Measurements from ENCODE around the gene TSPAN3.

DNA sequence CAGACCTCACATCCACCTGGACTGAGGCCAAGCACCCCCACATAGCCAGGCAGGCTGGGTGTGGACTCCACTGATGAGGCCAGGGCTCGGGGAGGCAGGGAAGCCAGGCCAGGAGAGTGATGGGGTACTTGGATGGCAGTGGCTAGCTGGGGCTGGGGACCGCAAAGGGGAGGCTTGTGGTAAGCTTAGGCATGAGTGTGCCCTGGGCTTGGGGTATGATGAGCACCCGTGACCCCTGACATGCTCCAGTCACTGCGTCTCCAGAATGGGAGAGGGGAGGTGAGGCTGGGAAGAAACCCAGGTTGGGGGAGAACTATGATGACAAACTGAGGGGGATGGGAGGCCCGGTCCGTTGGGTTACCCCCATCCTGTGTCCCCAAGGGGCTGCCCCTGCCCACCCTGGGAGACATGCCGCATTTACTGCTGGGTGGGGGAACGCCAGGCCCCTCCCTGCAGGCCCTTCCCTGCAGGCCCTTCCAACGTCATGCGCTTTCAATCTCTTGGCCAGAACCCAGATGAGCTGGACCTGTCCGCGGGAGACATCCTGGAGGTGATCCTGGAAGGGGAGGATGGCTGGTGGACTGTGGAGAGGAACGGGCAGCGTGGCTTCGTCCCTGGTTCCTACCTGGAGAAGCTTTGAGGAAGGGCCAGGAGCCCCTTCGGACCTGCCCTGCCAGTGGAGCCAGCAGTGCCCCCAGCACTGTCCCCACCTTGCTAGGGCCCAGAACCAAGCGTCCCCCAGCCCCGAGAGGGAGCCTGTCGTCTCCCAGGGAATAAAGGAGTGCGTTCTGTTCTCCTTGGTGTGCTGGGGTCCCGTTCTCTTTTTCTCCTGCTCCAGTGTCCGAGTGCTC, 34.1 kb downstream of the TSPAN3 start:
- TF ChIP-seq, protein P1, sequence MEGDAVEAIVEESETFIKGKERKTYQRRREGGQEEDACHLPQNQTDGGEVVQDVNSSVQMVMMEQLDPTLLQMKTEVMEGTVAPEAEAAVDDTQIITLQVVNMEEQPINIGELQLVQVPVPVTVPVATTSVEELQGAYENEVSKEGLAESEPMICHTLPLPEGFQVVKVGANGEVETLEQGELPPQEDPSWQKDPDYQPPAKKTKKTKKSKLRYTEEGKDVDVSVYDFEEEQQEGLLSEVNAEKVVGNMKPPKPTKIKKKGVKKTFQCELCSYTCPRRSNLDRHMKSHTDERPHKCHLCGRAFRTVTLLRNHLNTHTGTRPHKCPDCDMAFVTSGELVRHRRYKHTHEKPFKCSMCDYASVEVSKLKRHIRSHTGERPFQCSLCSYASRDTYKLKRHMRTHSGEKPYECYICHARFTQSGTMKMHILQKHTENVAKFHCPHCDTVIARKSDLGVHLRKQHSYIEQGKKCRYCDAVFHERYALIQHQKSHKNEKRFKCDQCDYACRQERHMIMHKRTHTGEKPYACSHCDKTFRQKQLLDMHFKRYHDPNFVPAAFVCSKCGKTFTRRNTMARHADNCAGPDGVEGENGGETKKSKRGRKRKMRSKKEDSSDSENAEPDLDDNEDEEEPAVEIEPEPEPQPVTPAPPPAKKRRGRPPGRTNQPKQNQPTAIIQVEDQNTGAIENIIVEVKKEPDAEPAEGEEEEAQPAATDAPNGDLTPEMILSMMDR (IDR thresholded peaks at IDR 0.05) = no peak
- TF ChIP-seq POLR2A (IDR thresholded peaks at IDR 0.05) = no peak
